ENCODE measurements around the gene HTT-AS.
A peak's percentile ranks its signal among the peaks of the same experiment; 100 is the strongest.
"Not testable (repeated sequence)": the region's sequence is repeated elsewhere in the genome, so short reads cannot be mapped to it uniquely, and the experiment has no call there.

Gene HTT-AS

GRCh38 chr4:3051141-3051897, 23.0 kb downstream of the HTT-AS start:
- DNase-seq: not testable (repeated sequence)

- DNase-seq: peak; percentile 66
Measured at GRCh38 chr4:3047464-3048286, 26.7 kb downstream of the HTT-AS start.

GRCh38 chr4:3046623-3047022, 27.7 kb downstream of the HTT-AS start:
- DNase-seq: no peak

GRCh38 chr4:3046162-3046561, 28.2 kb downstream of the HTT-AS start:
- DNase-seq: no peak

- DNase-seq: no peak
Measured at GRCh38 chr4:3044870-3045819, 29.2 kb downstream of the HTT-AS start.

GRCh38 chr4:3043282-3044020, 30.9 kb downstream of the HTT-AS start:
- DNase-seq: no peak

GRCh38 chr4:3042226-3042625, 32.1 kb downstream of the HTT-AS start:
- no peak for DNase-seq

GRCh38 chr4:3041192-3042142, 32.9 kb downstream of the HTT-AS start:
- peak; percentile 82 for DNase-seq

- DNase-seq: no peak
Measured at GRCh38 chr4:3040452-3041191, 33.7 kb downstream of the HTT-AS start.

GRCh38 chr4:3039706-3040366, 34.5 kb downstream of the HTT-AS start:
- DNase-seq: no peak

GRCh38 chr4:3037957-3038461, 36.3 kb downstream of the HTT-AS start:
- no peak for DNase-seq

- no peak for DNase-seq
Measured at GRCh38 chr4:3036131-3036952, 38.0 kb downstream of the HTT-AS start.

GRCh38 chr4:3035674-3036073, 38.7 kb downstream of the HTT-AS start:
- DNase-seq: no peak

GRCh38 chr4:3035249-3035648, 39.1 kb downstream of the HTT-AS start:
- DNase-seq: no peak

- no peak for DNase-seq
Measured at GRCh38 chr4:3034231-3034630, 40.1 kb downstream of the HTT-AS start.

GRCh38 chr4:3031357-3032082, 42.8 kb downstream of the HTT-AS start:
- DNase-seq: no peak

- DNase-seq: peak; percentile 47
Measured at GRCh38 chr4:3030566-3031356, 43.6 kb downstream of the HTT-AS start.
